Ureter (tissue), 1 donor: ENCODE data around the gene DEPDC5. TPM values are rescaled to one million over a fixed set of nuclear protein-coding genes. Genes with fewer than 3 reads are reported as not detected.
A peak's percentile ranks its signal among the peaks of the same experiment; 100 is the strongest.
"Not testable (repeated sequence)": the region's sequence is repeated elsewhere in the genome, so short reads cannot be mapped to it uniquely, and the experiment has no call there.

Source experiments
- DNase-seq: peaks from one replicate; pipeline ENCODE4 v3.0.0-alpha.2; 2020; ENCODE audit warnings: low spot score
- total RNA-seq: library from RNA; stranded (reverse); gene quantifications from one replicate; pipeline ENCODE4 v1.2.4, GENCODE V29; 2023
- donor health status: DM: yes; HTN: yes; CAD: no.

DEPDC5 gene
- total RNA-seq, 1 donor from 2014 or later: 55.4 TPM

DNA sequence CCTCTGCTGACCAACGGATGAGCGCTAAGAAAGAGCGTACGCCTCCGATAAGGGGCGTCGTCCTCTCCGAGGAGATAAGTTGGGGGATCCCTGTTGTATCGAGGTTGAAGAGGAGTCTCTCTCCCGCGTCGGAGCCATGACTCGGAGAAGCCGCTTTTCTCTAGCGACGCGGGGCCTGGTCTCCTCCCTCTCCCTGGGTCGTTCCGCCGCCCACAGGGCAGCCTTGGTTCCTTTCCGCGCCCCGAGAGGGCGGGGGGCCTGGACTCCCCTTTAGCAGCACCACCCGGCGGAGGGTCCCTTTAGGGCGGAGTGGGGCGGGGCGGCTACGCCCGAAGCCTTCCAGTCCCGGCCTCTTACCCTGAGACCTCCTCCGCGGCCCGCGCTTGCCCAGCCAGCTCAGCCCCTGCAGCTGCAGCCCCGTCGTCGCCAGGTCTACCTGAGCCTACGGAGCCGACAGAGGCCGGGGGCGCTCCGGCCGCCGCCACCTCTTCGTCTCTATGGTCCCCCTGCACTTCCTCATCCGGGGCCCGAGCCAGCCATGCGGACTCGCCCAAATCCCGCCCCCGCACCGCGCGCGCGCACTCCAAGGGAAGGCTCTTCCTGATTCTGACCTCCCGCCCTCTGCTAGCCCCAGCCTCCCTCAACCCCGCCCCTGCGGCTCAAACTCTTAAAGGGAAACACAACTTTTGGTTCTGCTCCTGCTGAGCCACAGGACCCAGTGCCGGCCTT, 4.0 kb upstream of the DEPDC5 start, which contains the start of gene PRR14L:
PRR14L (minus strand) TSS at position 497 of the 729 bp plus-strand sequence. CDS start 11,272 bp downstream, outside the sequence.
- peak; percentile 99 for DNase-seq

DNA sequence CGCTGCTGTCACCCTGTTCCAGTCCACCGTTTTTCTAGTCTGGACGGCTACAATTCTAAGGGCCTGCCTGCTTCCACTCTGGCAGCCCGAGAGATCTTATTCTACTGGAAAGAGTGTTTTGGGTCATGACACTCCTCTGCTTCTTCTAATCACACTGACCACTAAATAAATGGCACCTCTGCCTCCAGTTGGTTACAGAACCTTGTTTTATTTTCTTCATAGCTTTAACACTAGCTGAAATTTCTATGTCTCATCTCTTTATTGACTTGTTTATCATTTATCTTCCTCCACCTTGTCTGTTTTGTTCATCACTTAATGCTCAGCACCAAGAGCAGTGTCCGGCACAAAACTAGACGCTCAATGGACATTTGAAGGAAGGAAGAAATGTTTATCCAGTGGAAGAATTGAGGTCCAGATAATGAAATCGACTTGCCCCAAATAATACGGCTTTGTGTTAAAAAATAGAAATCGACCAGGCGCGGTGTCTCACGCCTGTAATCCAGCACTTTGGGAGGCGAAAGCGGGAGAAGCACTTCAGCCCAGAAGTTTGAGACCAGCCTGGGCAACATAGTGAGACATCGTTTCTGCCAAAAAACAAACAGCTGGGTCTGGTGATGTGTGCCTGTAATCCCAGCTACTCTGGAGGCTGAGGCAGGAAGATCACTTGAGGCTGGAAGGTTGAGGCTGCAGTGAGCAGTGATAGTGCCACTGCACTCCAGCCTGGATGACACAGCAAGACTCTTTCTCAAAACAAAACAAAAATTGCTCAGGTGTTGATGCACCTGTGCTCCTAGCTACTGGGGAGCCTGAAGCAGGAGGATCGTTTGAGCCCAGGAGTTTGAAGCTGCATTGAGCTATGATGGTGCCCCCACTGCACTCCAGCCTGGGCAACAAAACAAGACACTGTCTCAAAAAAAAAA, 3.2 kb upstream of the DEPDC5 start:
- no peak for DNase-seq

DNA sequence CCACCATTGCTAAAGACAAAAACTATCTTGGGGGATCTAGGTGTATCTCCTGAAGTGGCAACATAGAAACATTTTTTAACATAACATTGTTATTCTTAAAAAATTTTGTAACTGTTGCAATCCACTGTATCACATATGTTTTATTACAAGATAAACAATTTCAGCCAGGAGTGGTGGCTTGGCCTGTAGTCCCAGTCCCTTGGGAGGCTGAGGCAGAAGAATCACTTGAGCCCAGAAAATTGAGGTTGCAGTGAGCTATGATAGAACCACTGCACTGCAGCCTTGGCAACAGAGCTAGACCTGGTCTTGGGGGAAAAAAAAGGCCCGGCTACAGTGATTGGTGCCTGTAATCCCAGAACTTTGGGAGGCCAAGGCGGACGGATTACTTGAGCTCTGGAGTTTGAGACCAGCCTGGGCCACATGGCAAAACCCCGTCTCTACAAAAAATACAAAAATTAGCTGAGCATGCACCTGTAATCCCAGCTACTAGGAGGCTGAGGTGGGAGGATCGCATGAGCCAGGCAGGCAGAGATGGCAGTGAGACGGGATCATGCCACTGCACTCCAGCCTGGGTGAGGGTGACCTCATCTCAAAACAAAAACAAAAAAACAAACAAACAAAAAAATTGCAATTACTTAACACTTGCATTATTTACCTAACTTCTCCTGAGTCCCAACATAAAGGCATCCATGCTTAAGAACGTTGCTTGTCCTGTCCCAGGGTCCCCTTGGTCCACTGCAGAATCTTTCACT, 1.5 kb upstream of the DEPDC5 start:
- DNase-seq: no peak

DNA sequence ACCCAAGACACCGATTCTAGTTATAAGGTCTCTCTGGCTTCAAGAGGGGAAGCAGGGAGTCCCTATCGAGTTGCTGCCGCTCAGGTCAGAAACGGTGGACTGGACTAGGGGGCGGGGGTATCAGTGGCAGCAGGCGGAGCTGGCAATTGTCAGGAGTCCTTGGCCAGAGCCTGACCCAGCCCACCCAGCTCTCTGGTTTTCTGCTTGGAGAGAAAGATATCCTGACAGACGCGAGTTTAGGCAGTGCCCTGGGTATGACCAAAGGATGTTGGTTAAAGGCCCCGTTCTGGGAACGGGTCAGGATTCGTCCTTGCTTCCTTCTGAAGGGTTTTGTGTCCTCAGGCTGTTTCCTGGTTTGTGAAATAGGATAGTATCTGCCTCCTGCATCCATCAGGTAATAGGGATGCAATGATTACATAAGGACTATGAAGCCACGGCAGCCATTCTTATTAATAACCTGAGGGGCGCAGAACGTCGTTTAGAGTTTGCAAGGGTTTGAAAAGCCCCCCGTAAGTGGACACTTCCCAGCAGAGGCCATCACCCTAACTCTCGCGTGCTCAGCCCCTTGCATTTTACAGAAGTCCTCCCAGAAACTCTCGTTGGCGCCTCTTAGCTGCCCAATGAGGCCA, 700 bp upstream of the DEPDC5 start:
- peak; percentile 47 for DNase-seq

DNA sequence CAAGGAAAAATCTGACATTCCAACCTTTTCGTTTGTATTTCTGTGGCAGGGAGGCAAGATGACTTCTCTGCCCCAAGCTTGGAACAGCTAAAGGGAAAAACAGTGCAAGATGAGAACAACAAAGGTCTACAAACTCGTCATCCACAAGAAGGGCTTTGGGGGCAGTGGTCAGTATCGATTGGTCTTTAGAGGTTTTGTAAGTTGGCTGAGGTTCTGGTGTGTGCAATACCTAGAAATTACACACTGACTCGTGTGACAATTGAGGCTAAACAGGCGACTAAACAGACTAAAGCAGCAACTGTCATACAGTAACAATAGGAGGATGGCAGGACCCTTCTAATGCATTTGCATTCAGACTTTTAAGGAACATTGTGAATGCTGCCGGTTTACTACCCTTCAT, 994 bp downstream of the DEPDC5 start:
- no peak for DNase-seq

DNA sequence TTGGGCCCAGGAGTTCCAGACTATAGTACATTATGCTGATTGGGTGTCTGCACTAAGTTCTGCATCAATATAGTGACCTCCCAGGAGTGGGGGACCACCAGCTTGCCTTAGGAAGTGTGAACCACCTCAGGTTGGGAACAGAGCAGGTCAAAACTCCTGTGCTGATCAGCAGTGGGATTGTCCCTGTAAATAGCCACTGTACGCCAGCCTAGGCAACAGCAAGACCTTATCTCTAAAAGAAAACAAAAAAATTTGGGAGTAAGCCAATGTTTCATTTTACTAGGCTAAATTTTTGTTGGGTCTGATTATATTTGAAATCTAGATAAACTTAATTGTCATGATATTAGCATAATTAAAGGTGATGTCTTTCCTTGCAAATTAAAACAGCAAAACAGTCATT, 3.4 kb downstream of the DEPDC5 start:
- no peak for DNase-seq

DNA sequence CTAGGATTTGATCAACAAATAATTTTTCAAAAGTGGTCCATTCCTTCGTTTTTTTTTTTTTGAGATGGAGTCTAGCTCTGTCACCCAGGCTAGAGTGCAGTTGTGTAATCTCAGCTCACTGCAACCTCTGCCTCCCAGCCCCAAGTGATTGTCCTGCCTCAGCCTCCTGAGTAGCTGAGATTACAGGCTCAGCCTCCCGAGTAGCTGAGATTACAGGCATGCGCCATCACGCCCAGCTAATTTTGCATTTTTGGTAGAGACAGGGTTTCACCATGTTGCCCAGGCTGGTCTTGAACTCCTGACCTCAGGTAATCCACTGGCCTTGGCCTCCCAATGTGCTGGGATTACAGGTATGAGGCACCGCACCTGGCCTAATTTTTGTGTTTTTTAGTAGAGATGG, 5.0 kb downstream of the DEPDC5 start:
- not testable (repeated sequence) for DNase-seq

DNA sequence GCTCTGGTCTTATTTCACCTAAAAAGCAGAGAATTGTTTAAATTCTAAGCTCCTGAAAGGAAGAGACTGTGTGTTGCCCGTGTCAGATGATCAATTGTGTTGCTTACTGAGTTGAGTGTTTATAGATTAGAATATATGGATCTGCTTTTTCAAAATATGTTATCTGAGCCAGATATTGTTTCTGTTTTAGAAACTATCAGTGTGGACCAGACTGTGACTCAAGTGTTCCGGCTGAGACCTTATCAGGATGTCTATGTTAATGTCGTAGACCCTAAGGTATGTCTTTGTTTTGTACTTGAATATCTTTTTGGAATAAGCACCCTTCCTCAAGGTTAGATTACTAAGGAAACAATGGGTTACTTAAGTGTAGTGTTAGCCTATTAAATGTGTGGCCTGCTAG, 11.0 kb downstream of the DEPDC5 start:
- DNase-seq: no peak

DNA sequence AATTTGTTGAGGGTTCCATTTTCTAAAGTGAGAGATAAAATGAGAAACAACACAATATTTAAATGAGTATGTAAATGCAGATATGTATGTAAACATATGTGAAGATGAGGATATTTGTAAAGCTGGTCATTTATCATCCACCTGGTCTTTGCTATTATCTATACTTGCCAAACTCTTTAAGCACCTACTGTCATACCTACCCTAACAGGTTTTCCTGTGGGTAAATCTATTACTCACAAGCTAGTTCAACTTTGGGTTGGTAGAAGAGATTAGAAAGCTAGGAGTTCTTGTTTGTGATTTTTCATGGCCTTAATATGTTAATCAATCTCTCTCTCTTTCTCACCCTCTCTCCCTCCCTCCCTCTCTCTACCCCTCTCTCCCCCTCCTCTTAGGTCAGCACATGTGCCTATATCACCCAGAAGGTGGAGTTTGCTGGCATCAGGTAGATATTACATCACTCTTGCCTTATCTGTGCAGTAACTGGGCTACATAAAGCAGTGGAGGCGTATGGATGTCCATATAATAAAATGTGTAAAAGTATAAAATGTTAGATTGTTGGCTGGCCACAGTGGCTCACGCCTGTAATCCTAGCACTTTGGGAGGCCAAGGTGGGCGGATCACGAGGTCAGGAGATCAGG, 14.7 kb downstream of the DEPDC5 start:
- DNase-seq: no peak

DNA sequence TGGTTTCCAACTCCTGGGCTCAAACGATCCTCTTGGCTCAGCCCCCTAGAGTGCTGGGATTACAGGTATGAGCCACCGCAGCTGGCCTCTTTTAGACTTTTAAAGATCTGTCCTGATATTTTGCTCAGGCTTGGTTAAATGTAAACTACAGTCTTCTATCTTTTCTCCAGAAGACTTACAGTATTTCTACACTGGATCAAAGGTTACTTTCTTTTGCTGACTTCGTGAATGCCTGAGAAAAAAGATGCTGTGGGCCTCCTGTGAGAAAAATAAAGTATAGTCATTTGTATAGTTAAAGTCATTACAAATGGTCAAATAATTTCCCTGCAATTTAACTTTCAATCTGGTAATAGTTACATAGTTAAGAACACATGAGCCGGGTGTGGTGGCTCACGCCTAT, 19.6 kb downstream of the DEPDC5 start:
- no peak for DNase-seq

DNA sequence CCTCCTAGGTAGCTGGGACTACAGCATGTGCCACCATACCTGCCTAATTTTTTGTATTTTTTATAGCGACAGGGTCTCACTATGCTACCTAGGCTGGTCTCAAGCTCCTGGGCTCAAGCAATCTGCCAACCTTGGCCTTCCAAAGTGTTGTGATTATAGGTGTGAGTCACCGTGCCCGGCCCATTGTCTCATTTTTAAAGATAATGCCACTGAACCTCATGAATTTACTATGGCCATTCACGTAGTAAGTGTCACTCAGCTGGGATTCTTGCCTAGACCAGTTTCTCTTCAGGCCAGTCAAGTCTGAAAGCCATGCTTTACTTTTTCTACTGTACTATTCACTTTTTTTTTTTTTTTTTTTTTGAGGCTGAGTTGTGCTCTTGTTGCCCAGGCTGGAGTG, 22.4 kb downstream of the DEPDC5 start:
- DNase-seq: no peak

DNA sequence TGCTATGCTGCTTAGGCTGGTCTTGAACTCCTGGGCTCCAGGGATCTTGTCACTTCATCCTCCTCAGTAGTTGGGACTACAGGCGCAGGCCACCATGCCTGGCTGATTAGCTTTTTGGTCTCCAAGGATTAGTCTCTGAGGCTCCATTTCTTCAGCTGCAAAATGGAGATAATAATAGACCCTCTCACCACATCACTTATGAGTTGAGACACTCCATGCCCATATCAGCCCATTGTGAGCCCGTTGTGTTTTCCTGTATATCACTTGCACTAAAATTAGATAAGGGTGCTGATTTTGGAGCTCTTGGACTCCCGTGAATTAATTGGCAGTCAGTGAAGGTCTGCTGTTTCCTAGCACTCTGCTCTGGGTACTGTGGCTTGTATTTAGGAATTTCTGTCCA, 36.0 kb downstream of the DEPDC5 start:
- no peak for DNase-seq

DNA sequence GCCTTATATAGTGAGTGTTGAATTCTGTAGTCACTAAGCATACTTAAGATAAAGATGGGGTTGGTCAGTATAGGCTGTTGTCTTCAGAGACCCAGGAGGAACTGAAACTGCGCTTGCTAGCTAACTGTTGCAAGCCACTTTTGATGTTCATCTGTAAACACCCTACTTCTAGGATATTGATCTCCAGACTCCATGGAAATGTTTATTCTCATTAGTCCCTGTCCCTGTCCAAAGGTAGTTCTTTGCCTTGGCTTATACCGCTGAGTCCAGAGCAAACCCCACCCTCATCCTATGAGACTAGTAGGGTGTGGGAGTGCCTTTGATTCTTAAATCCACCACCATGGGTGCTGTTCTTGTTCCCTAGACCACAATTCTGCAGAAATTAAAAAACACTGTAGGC, 36.4 kb downstream of the DEPDC5 start:
- no peak for DNase-seq

DNA sequence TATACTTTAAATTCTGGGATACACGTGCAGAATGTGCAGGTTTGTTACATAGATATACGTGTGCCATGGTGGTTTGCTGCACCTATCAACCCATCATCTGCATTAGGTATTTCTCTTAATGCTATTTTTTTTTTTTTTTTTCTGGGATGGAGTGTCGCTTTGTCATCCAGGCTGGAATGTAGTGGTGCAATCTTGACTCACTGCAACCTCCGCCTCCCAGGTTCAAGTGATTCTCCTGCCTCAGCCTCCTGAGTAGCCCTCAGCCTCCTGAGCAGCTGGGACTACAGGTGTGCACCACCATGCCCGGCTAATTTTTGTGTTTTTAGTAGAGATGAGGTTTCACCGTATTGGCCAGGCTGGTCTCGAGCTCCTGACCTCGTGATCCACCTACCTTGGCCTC, 45.5 kb downstream of the DEPDC5 start:
- DNase-seq: not testable (repeated sequence)

DNA sequence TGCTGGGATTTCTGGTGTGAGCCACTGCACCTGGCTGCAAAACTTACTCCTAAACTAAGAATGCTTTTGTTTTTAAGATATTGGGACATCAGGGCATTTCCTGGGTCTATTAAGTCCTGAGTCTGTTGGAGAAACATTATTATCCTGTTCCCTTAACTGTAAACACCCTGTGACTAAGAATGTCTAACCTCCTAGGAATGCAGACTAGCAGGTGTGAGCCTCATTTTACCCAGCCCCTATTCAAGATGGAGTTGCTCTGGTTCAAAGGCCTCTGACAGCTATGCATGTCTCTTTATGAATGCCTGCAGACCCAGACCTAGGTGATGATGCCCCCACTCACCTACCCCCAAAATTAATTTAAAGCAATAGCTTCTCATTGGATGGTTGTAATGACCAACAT, 46.2 kb downstream of the DEPDC5 start:
- no peak for DNase-seq

DNA sequence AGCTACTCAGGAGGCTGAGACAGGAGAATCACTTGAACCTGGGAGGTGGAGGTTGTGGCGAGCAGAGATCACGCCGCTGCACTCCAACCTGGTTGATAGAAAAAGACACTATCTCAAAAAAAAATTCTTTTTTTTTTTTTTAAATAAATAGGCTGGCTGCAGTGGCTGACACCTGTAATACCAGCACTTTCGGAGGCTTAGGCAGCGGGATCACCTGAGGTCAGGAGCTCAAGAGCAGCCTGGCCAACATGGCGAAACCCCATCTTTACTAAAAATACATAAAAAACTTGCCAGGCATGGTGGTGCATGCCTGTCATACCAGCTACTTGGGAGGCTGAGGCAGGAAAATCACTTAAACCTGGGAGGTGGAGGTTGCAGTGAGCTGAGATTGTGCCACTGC, 47.0 kb downstream of the DEPDC5 start:
- DNase-seq: not testable (repeated sequence)

DNA sequence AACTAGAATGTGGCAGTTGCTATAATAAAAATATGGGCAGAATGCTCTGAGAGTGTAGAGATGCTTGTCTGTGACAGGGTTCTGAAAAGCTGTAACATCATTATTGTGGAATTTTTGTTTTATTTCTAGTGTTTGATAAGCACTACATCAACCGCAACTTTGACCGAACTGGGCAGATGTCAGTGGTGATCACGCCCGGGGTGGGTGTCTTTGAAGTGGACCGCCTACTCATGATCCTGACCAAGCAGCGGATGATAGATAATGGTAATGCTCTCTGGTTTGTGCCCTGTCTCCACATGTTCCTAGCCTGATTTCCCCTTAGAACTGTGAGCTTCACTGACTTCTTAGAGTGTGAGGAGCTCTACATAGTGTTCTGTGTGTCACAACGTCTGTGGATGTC, 48.8 kb downstream of the DEPDC5 start:
- DNase-seq: no peak

DNA sequence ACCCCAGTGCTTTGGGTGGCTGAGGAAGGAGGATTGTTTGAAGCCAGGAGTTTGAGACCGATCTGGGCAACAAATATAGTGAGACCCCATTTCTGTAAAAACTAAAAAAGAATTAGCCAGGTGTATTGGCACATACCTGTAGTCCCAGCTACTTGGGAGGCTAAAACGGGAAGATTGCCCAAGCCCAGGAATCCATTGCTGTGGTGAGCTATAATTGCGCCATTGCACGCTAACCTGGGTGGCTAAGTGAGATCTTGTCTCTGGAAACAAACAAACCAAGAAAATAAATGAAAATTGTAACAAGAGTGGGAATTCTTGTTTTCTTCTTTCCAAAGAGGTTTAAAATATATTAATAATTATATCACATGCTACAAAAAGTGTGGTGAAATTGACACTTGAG, 52.9 kb downstream of the DEPDC5 start:
- DNase-seq: no peak

DNA sequence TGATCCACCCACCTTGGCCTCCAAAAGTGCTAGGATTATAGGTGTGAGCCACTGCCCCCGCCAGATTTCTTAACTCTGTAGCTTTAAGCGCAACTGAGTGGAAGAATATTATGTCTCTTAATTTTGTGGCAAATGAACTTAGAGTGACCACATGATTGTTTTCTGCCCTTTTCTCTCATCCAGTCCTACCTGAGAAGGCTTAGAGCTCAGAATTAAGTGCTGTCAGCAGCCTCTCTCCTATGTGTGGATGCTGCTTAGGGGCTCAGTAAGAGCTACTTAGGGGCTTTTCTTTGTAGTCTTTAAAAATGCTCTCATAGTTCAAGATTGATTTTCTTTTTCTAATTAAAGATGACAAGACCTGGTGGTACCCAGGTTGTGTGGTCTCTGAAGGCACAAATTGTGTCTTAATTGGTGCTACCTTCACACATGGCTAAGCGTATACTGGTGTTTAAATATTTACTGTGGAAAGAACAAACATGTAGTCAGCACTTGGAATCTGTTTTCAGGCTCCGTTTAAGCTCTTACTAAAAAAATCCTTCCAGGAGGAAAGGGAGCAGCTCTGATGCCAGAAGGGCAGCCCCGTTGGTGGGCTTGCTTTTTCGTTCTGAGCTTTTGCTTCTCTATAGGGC, 59.3 kb downstream of the DEPDC5 start:
- DNase-seq: no peak

DNA sequence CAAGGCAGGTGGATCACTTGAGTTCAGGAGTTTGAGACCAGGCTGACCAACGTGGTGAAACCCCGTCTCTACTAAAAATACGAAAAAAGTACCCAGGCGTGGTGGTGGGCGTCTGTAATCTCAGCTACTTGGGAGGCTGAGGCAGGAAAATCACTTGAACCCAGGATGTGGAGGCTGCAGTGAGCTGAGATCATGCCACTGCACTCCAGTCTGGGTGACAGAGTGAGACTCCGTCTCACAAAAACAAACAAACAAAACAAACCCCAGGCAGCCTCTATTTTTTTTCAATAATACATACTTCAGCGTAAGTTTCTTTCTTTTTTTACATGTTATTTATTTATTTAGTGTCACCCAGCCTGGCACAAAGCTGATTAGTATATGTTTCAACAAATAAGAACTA, 60.1 kb downstream of the DEPDC5 start:
- DNase-seq: not testable (repeated sequence)

DNA sequence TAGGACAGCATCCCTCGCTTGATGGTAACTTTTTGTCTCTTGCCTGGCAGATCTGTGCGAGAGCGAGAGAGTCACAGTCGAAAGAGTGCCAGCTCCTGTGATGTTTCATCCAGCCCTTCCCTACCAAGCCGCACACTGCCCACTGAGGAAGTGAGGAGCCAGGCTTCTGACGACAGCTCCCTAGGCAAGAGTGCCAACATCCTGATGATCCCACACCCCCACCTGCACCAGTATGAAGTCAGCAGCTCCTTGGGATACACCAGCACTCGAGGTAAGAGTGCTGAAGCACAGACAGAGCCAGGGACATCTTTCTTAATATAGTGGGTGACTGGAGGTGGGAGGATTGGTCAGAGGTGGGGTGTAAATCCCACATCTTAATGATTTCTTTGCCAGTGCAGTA, 61.1 kb downstream of the DEPDC5 start:
- no peak for DNase-seq
